Measurements from ENCODE around the gene TMEM258. TPM values are rescaled to one million over a fixed set of nuclear protein-coding genes. Genes with fewer than 3 reads are reported as not detected.

Gene TMEM258
- total and polyA plus RNA-seq, 4 donors: 43.9 to 229 (median 163) TPM

GRCh38 chr11:61802605-61803004 lies 10.2 kb upstream of the TMEM258 start:
- Histone ChIP-seq H3K4me1 (ENCODE audit: control insufficient read depth in 5 of 5, insufficient read depth in 5 of 5, low read length in 5 of 5) (peaks cover 0 to 3% (median 2%) of the 10 kb centered on the region in 5 donors), H3K27me3 (ENCODE audit: control insufficient read depth in 3 of 3, insufficient read depth in 3 of 3, low read length in 2 of 3) (no peaks in the 10 kb centered on the region), H3K27ac (ENCODE audit: low read depth in 1 of 2, low read length in 1 of 2) (no peak overlapping the region), H3K4me3 (no peak overlapping the region), H3K9me3 (ENCODE audit: control insufficient read depth in 4 of 4, insufficient read depth in 3 of 4, low read length in 3 of 4) (no peaks in the 10 kb centered on the region), H3K9ac (ENCODE audit: insufficient read depth in 1 of 2, low read length in 2 of 2) (no peak overlapping the region), H3K36me3 (ENCODE audit: control insufficient read depth in 4 of 4, insufficient read depth in 4 of 4, low read length in 4 of 4) (peaks cover 15 to 32% (median 21%) of the 10 kb centered on the region in 4 donors)
- 92% methylated on average over 6 of the region's 6 CpGs for WGBS, 2 donors
- DNase-seq (no peak), ATAC-seq (ENCODE audit: insufficient read depth, low FRiP score) (no peak)
- TF ChIP-seq CTCF (IDR thresholded peaks at IDR 0.05; ENCODE audit: control extremely low read depth, extremely low read depth): no peak

- Histone ChIP-seq H3K27ac (ENCODE audit: low read depth in 1 of 2, low read length in 1 of 2) (no peak overlapping the region), H3K9me3 (ENCODE audit: control insufficient read depth in 4 of 4, insufficient read depth in 3 of 4, low read length in 3 of 4) (no peaks in the 10 kb centered on the region), H3K36me3 (ENCODE audit: control insufficient read depth in 4 of 4, insufficient read depth in 4 of 4, low read length in 4 of 4) (peaks cover 10 to 33% (median 17%) of the 10 kb centered on the region in 4 donors), H3K9ac (ENCODE audit: insufficient read depth in 1 of 2, low read length in 2 of 2) (no peak overlapping the region), H3K4me1 (ENCODE audit: control insufficient read depth in 5 of 5, insufficient read depth in 5 of 5, low read length in 5 of 5) (peaks cover 0 to 6% (median 3%) of the 10 kb centered on the region in 5 donors), H3K4me3 (no peak overlapping the region), H3K27me3 (ENCODE audit: control insufficient read depth in 3 of 3, insufficient read depth in 3 of 3, low read length in 2 of 3) (no peaks in the 10 kb centered on the region)
- 79 to 95% methylated on average over 3 of the region's 3 CpGs for WGBS, 2 donors
- TF ChIP-seq CTCF (IDR thresholded peaks at IDR 0.05; ENCODE audit: control extremely low read depth, extremely low read depth): no peak
- DNase-seq (no peak), ATAC-seq (ENCODE audit: insufficient read depth, low FRiP score) (no peak)
Observed at GRCh38 chr11:61800331-61801281, 8.2 kb upstream of the TMEM258 start.

- H3K4me3 ChIP-seq: no peak overlapping the region
- H3K27me3 ChIP-seq (ENCODE audit: control insufficient read depth in 3 of 3, insufficient read depth in 3 of 3, low read length in 2 of 3): no peaks in the 10 kb centered on the region
- DNase-seq: no peak
- H3K4me1 ChIP-seq (ENCODE audit: control insufficient read depth in 5 of 5, insufficient read depth in 5 of 5, low read length in 5 of 5): peaks cover 0 to 6% (median 3%) of the 10 kb centered on the region in 5 donors
- no peak for ATAC-seq (ENCODE audit: insufficient read depth, low FRiP score)
- TF ChIP-seq CTCF (IDR thresholded peaks at IDR 0.05; ENCODE audit: control extremely low read depth, extremely low read depth): no peak
- H3K9me3 ChIP-seq (ENCODE audit: control insufficient read depth in 4 of 4, insufficient read depth in 3 of 4, low read length in 3 of 4): no peaks in the 10 kb centered on the region
- no peak overlapping the region for H3K27ac ChIP-seq (ENCODE audit: low read depth in 1 of 2, low read length in 1 of 2)
- 95 to 98% methylated on average over 2 of the region's 2 CpGs for WGBS, 2 donors
- H3K36me3 ChIP-seq (ENCODE audit: control insufficient read depth in 4 of 4, insufficient read depth in 4 of 4, low read length in 4 of 4): peaks cover 5 to 32% (median 15%) of the 10 kb centered on the region in 4 donors
- no peak overlapping the region for H3K9ac ChIP-seq (ENCODE audit: insufficient read depth in 1 of 2, low read length in 2 of 2)
Observed at GRCh38 chr11:61799665-61800284, 7.4 kb upstream of the TMEM258 start.
